CD14-positive monocyte (primary cell): ENCODE data around the gene SNX5. TPM values are rescaled to one million over a fixed set of nuclear protein-coding genes. Genes with fewer than 3 reads are reported as not detected.

Source experiments
- DNase-seq, 3 donors: peaks; one replicate each; pipeline ENCODE4 v3.0.0-alpha.2; 2011 to 2022
- H2AFZ ChIP-seq: 2 replicates; pipeline ENCODE4 v1.6.0; 2012; ENCODE audit warnings: mild to moderate bottlenecking, low read depth, low read length, inconsistent platforms; ENCODE audit not compliant: insufficient read depth, poor library complexity, severe bottlenecking
- H3K27ac ChIP-seq, 2 donors: 1 replicate in 1 of 2; 2 replicates in 1 of 2; pipeline ENCODE4 v1.5.1; 2012 to 2013; ENCODE audit warnings: low read length in 2 of 2, control low read depth in 1 of 2, inconsistent platforms in 1 of 2, low read depth in 1 of 2, mild to moderate bottlenecking in 1 of 2
- H3K27me3 ChIP-seq, 2 donors: one replicate each; pipeline versions ENCODE4 v1.6.0 to v1.6.1; 2011 to 2013; ENCODE audit warnings: low read length in 2 of 2; ENCODE audit not compliant: control insufficient read depth in 2 of 2, insufficient read depth in 2 of 2
- H3K36me3 ChIP-seq, 2 donors: replicated peaks in 1 of 2; 1 replicate in 1 of 2; 2 replicates in 1 of 2; pipeline versions ENCODE4 v1.5.1 to v1.6.1; 2012 to 2013; ENCODE audit warnings: low read length in 2 of 2, control low read depth in 1 of 2, inconsistent platforms in 1 of 2, mild to moderate bottlenecking in 1 of 2; ENCODE audit not compliant: insufficient read depth in 2 of 2, control insufficient read depth in 1 of 2
- H3K4me1 ChIP-seq, 2 donors: 1 replicate in 1 of 2; 2 replicates in 1 of 2; pipeline versions ENCODE4 v1.5.1 to v1.6.1; 2012 to 2013; ENCODE audit warnings: low read length in 2 of 2, control low read depth in 1 of 2, inconsistent platforms in 1 of 2, mild to moderate bottlenecking in 1 of 2, moderate library complexity in 1 of 2; ENCODE audit not compliant: insufficient read depth in 2 of 2, control insufficient read depth in 1 of 2
- H3K4me2 ChIP-seq: replicated peaks from 2 replicates; pipeline ENCODE3; 2012; ENCODE audit warnings: low read length, moderate library complexity, mild to moderate bottlenecking; ENCODE audit not compliant: poor library complexity, severe bottlenecking; ENCODE audit errors: extremely low read depth
- H3K4me3 ChIP-seq, 3 experiments: fragments of 200-600 bp in 1 of 3; sonication (generic) in 1 of 3; replicated peaks in 1 of 3; 1 replicate in 2 of 3; 2 replicates in 1 of 3; pipeline ENCODE4 v1.5.1; 2011 to 2013; ENCODE audit warnings: low read length in 3 of 3, mild to moderate bottlenecking in 3 of 3, control low read depth in 2 of 3, low read depth in 2 of 3, inconsistent platforms in 1 of 3, moderate library complexity in 1 of 3
- H3K79me2 ChIP-seq: 2 replicates; pipeline ENCODE4 v1.6.0; 2012; ENCODE audit warnings: mild to moderate bottlenecking, control low read depth, inconsistent platforms, low read length, moderate library complexity; ENCODE audit not compliant: insufficient read depth
- H3K9ac ChIP-seq: 2 replicates; pipeline ENCODE4 v1.6.0; 2017; ENCODE audit warnings: low read length, mild to moderate bottlenecking; ENCODE audit not compliant: insufficient read depth, poor library complexity, severe bottlenecking
- H3K9me3 ChIP-seq, 2 donors: replicated peaks in 1 of 2; 1 replicate in 1 of 2; 2 replicates in 1 of 2; pipeline versions ENCODE4 v1.5.1 to v1.6.1; 2012 to 2013; ENCODE audit warnings: low read length in 2 of 2, control low read depth in 1 of 2; ENCODE audit not compliant: control insufficient read depth in 1 of 2, insufficient read depth in 1 of 2
- H4K20me1 ChIP-seq: 2 replicates; pipeline ENCODE4 v1.6.0; 2012; ENCODE audit warnings: mild to moderate bottlenecking, low read length, control low read depth, moderate library complexity; ENCODE audit not compliant: insufficient read depth
- H3K27ac Mint-ChIP-seq, 7 donors: one replicate each; pipeline ENCODE4 v1.8.0; 2020; ENCODE audit warnings: mild to moderate bottlenecking in 7 of 7, mixed read lengths in 7 of 7, moderate library complexity in 6 of 7, inconsistent platforms in 2 of 7
- H3K27me3 Mint-ChIP-seq, 3 donors: one replicate each; pipeline ENCODE4 v1.8.0; 2021 to 2022; ENCODE audit warnings: low read depth in 3 of 3, mild to moderate bottlenecking in 3 of 3, mixed read lengths in 3 of 3, moderate library complexity in 3 of 3, inconsistent platforms in 1 of 3
- H3K36me3 Mint-ChIP-seq, 2 donors: one replicate each; pipeline ENCODE4 v1.8.0; 2020; ENCODE audit warnings: mixed read lengths in 2 of 2, inconsistent platforms in 1 of 2, mild to moderate bottlenecking in 1 of 2
- H3K4me1 Mint-ChIP-seq: one replicate; pipeline ENCODE4 v1.8.0; 2020; ENCODE audit warnings: mild to moderate bottlenecking, mixed read lengths
- H3K4me3 Mint-ChIP-seq, 2 donors: one replicate each; pipeline ENCODE4 v1.8.0; 2020; ENCODE audit warnings: mild to moderate bottlenecking in 2 of 2, mixed read lengths in 2 of 2, moderate library complexity in 1 of 2
- H3K9me3 Mint-ChIP-seq, 7 donors: one replicate each; pipeline ENCODE4 v1.8.0; 2020 to 2022; ENCODE audit warnings: mixed read lengths in 7 of 7, mild to moderate bottlenecking in 6 of 7, moderate library complexity in 6 of 7, inconsistent platforms in 2 of 7
- CTCF ChIP-seq: fragments of 200-600 bp; IDR thresholded peaks from one replicate; pipeline ENCODE4 v1.8.0; 2022; ENCODE audit warnings: antibody characterized with exemption, mild to moderate bottlenecking
- WGBS: methylation state at CpG from one replicate; pipeline ENCODE4 v1.1.5; 2013; ENCODE audit warnings: missing lambda C conversion rate; ENCODE audit not compliant: insufficient coverage; 5-methylcytosine and 5-hydroxymethylcytosine counted together
- intact Hi-C, 2 donors: fragments of 100-400 bp; cut with micrococcal nuclease; formaldehyde crosslinking; loops; one replicate each; pipeline versions ENCODE4 v1.15.0 to v1.15.1; 2023
- polyA plus RNA-seq, 3 donors: library from polyadenylated mRNA; depleted of rRNA in 1 of 3; unstranded in 2 of 3; stranded (reverse) in 1 of 3; fragments of 300-500 nt in 2 of 3; fragments of >200 nt in 1 of 3; fragmentation: Illumina TruSeq in 2 of 3; gene quantifications; 1 replicate in 2 of 3; 2 replicates in 1 of 3; pipeline ENCODE4 v1.2.3, GENCODE V29; 2012 to 2021

Gene SNX5
- polyA plus RNA-seq, 3 donors, result 55.6 to 83.8 (median 66.1) TPM

GRCh38 chr20:17969278-17969883 is 787 bp upstream of the SNX5 start:
- Mint-ChIP-seq H3K27me3 (no peaks in the 10 kb centered on the region), H3K4me1 (peaks cover 76% of the 10 kb centered on the region), H3K9me3 (peaks cover 0 to 1% (median 0%) of the 10 kb centered on the region in 7 donors), H3K4me3 (peak overlapping the region; percentile 88 to 99), H3K36me3 (peaks cover 1 to 6% of the 10 kb centered on the region in 2 donors), H3K27ac (peak overlapping the region; percentile 97 to 100 (median 99))
- intact Hi-C loops, result loop anchor here (5.0 to 10.0 kb wide), 2 partner anchors 287 to 315 kb away; partner anchors contain the start of genes RRBP1 (in 2 of the 2) and ZNF133 (in 1 of the 2)
- Histone ChIP-seq H3K27me3 (no peaks in the 10 kb centered on the region), H3K27ac (peak overlapping the region; percentile 93 to 97), H3K4me2 (peak overlapping the region; percentile 96), H4K20me1 (peaks cover 7% of the 10 kb centered on the region), H3K36me3 (no peaks in the 10 kb centered on the region), H3K4me1 (peaks cover 68 to 88% of the 10 kb centered on the region in 2 donors), H2AFZ (peak overlapping the region; percentile 93), H3K4me3 (peak overlapping the region; percentile 83 to 93 (median 92)), H3K9ac (peak overlapping the region; percentile 90), H3K9me3 (no peaks in the 10 kb centered on the region), H3K79me2 (peaks cover 84% of the 10 kb centered on the region)
- TF ChIP-seq CTCF, result no peak
- peak in 2 of 3 donors; percentile 16 to 35 for DNase-seq
- WGBS, result 0% methylated on average over 17 of the region's 28 CpGs

- WGBS, result under 1% methylated on average over 28 of the region's 41 CpGs
These were observed 851 bp downstream of the SNX5 start for GRCh38 chr20:17967521-17968365.

More at GRCh38 chr20:17967521-17968365, 851 bp downstream of the SNX5 start:
- peaks cover 0 to 3% (median 0%) of the 10 kb centered on the region in 7 donors for H3K9me3 Mint-ChIP-seq
- intact Hi-C loops, result loop anchor here (5.0 to 10.0 kb wide), 2 partner anchors 285 to 317 kb away; partner anchors contain the start of genes RRBP1 (in 2 of the 2) and ZNF133 (in 1 of the 2)
- Histone ChIP-seq H3K36me3 (no peaks in the 10 kb centered on the region), H3K4me2 (peak overlapping the region; percentile 96), H3K4me1 (peaks cover 74 to 94% of the 10 kb centered on the region in 2 donors), H2AFZ (peak overlapping the region; percentile 93), H3K27ac (peak overlapping the region; percentile 93 to 97), H4K20me1 (peaks cover 6% of the 10 kb centered on the region), H3K27me3 (no peaks in the 10 kb centered on the region), H3K79me2 (peaks cover 84% of the 10 kb centered on the region), H3K9ac (peak overlapping the region; percentile 90), H3K9me3 (no peaks in the 10 kb centered on the region), H3K4me3 (peak overlapping the region; percentile 83 to 93 (median 92))
- DNase-seq, result peak; percentile 27 to 46 (median 33)
- peaks cover 6 to 8% of the 10 kb centered on the region in 2 donors for H3K36me3 Mint-ChIP-seq
- peaks cover 75% of the 10 kb centered on the region for H3K4me1 Mint-ChIP-seq
- TF ChIP-seq CTCF, result no peak
- H3K27me3 Mint-ChIP-seq, result no peaks in the 10 kb centered on the region
- peak overlapping the region; percentile 88 to 92 for H3K4me3 Mint-ChIP-seq
- peak overlapping the region; percentile 96 to 98 (median 97) for H3K27ac Mint-ChIP-seq
